ENCODE measurements around the gene NANS.

Gene NANS

GRCh38 chr9:98043915-98044314 lies 12.6 kb upstream of the NANS start:
- ChIA-PET CTCF (interaction anchor here (1.0 to 2.1 kb wide), 2 partner anchors 9 to 122 kb away, joined by 3 to 8 read pairs; no protein-coding TSS in a partner anchor), POLR2A (no interaction called here)
- no peak for DNase-seq (ENCODE audit: extremely low spot score)
- TF ChIP-seq CTBP1 (IDR thresholded peaks at IDR 0.05; ENCODE audit: borderline replicate concordance) = no peak
- no peak for TF ChIP-seq ARNT (IDR thresholded peaks at IDR 0.05)
- TF ChIP-seq FOXM1 (IDR thresholded peaks at IDR 0.05; ENCODE audit: borderline replicate concordance) = no peak
- TF ChIP-seq ELF4 (IDR thresholded peaks at IDR 0.05) = no peak
- TF ChIP-seq FOXK2 (IDR thresholded peaks at IDR 0.05) = no peak
- TF ChIP-seq ZNF384 (IDR thresholded peaks at IDR 0.05) = no peak
- no peak for TF ChIP-seq FOXA1 (IDR thresholded peaks at IDR 0.05)
- no peak for TF ChIP-seq PKNOX1 (IDR thresholded peaks at IDR 0.05)

- ChIA-PET CTCF (interaction anchor here (2.1 kb wide), 1 partner anchor 11 kb away, joined by 8 read pairs; no protein-coding TSS in a partner anchor), POLR2A (interaction anchor here (0.9 kb wide), 1 partner anchor 124 kb away, joined by 3 read pairs; the partner anchor contains the start of gene TRMO)
- DNase-seq (ENCODE audit: extremely low spot score) = no peak
Observed at GRCh38 chr9:98045234-98046179, 11.0 kb upstream of the NANS start.

GRCh38 chr9:98046180-98046543 lies 10.4 kb upstream of the NANS start:
- POLR2A ChIA-PET = interaction anchor here (0.9 to 3.0 kb wide), 2 partner anchors 10 to 124 kb away, joined by 3 to 11 read pairs; partner anchors contain the start of genes NANS and TRMO
- no peak for DNase-seq (ENCODE audit: extremely low spot score)
- TF ChIP-seq SUZ12 (IDR thresholded peaks at IDR 0.05) = no peak
- no peak for TF ChIP-seq HDGF (IDR thresholded peaks at IDR 0.05; ENCODE audit: borderline replicate concordance)
- no peak for TF ChIP-seq NFRKB (IDR thresholded peaks at IDR 0.05)
- TF ChIP-seq FOXA1 (IDR thresholded peaks at IDR 0.05) = no peak
- no peak for TF ChIP-seq ELF4 (IDR thresholded peaks at IDR 0.05)
- TF ChIP-seq TARDBP (IDR thresholded peaks at IDR 0.05) = no peak
- TF ChIP-seq L3MBTL2 (conservative IDR thresholded peaks at IDR 0.05) = no peak
- TF ChIP-seq ARNT (IDR thresholded peaks at IDR 0.05) = no peak
- TF ChIP-seq BHLHE40 (IDR thresholded peaks at IDR 0.05; ENCODE audit: borderline replicate concordance) = no peak
- no peak for TF ChIP-seq CTBP1 (IDR thresholded peaks at IDR 0.05; ENCODE audit: borderline replicate concordance)
- no peak for TF ChIP-seq FOXK2 (IDR thresholded peaks at IDR 0.05)
- CTCF ChIA-PET = interaction anchor here (2.1 kb wide), 1 partner anchor 11 kb away, joined by 8 read pairs; no protein-coding TSS in a partner anchor

More at GRCh38 chr9:98045234-98046179, 11.0 kb upstream of the NANS start:
- TF ChIP-seq SUZ12 (IDR thresholded peaks at IDR 0.05) (no peak), FOXA1 (IDR thresholded peaks at IDR 0.05) (no peak), L3MBTL2 (conservative IDR thresholded peaks at IDR 0.05) (no peak), FOXM1 (IDR thresholded peaks at IDR 0.05; ENCODE audit: borderline replicate concordance) (no peak), HDGF (IDR thresholded peaks at IDR 0.05; ENCODE audit: borderline replicate concordance) (no peak), NFRKB (IDR thresholded peaks at IDR 0.05) (no peak), ELF4 (IDR thresholded peaks at IDR 0.05) (no peak)

GRCh38 chr9:98047002-98047401 lies 9.5 kb upstream of the NANS start:
- ChIA-PET CTCF (interaction anchor here (1.3 kb wide), 1 partner anchor 12 kb away, joined by 5 read pairs; no protein-coding TSS in a partner anchor), POLR2A (interaction anchor here (0.6 to 3.0 kb wide), 2 partner anchors 10 to 12 kb away, joined by 4 to 11 read pairs; partner anchors contain the start of gene NANS)
- TF ChIP-seq PKNOX1 (IDR thresholded peaks at IDR 0.05) (no peak), CTBP1 (IDR thresholded peaks at IDR 0.05; ENCODE audit: borderline replicate concordance) (no peak), TARDBP (IDR thresholded peaks at IDR 0.05) (no peak), FOXK2 (IDR thresholded peaks at IDR 0.05) (no peak), SP1 (IDR thresholded peaks at IDR 0.05) (no peak), ARNT (IDR thresholded peaks at IDR 0.05) (no peak), ELF4 (IDR thresholded peaks at IDR 0.05) (no peak), HDGF (IDR thresholded peaks at IDR 0.05; ENCODE audit: borderline replicate concordance) (no peak), SUZ12 (IDR thresholded peaks at IDR 0.05) (no peak), L3MBTL2 (conservative IDR thresholded peaks at IDR 0.05) (no peak), ZNF384 (IDR thresholded peaks at IDR 0.05) (no peak), LEF1 (IDR thresholded peaks at IDR 0.05; ENCODE audit: borderline replicate concordance) (no peak), FOXA1 (IDR thresholded peaks at IDR 0.05) (no peak)
- DNase-seq (ENCODE audit: extremely low spot score) = no peak

DNA sequence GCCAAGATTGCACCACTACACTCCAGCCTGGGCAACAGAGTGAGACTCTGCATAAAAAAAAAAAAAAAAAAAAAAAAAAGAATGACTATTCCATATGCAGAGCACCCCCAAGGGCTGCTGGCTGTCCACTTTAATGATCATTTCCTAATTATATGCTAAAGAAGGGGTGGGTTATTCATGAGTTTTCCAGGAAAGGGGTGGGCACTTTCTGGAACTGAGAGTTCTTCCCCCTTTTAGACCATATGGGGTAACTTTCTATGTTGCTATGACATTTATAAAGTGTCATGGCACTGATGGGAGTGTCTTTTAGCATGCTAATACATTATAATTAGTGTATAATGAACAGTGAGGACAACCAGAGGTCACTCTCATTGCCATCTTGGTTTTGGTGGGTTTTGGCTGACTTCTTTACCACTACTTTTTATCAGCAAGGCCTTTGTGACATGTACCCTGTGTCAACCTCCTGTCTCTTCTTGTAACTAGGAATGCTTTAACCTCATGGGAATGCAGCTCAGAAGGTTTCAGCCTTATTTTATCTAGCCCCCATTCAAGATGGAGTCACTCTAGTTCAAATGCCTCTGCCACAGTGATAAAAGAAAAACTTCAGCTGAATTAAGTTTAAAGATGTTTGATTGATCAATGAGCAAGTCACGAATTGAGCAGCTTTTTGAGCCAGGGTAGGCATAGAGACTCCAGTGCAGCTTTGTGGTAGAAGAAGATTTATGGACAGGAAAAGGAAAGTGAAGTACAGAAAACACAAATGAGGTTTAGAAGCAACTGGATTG lies 7.1 kb upstream of the NANS start:
- ChIA-PET POLR2A (interaction anchor here (3.0 kb wide), 1 partner anchor 7 kb away, joined by 11 read pairs; the partner anchor contains the start of gene NANS), CTCF (no interaction called here)
- TF ChIP-seq LEF1 (IDR thresholded peaks at IDR 0.05; ENCODE audit: borderline replicate concordance) (no peak), FOXK2 (IDR thresholded peaks at IDR 0.05) (no peak), ZNF384 (IDR thresholded peaks at IDR 0.05) (no peak), FOXA1 (IDR thresholded peaks at IDR 0.05) (no peak), HDGF (IDR thresholded peaks at IDR 0.05; ENCODE audit: borderline replicate concordance) (no peak), TARDBP (IDR thresholded peaks at IDR 0.05) (no peak), SP1 (IDR thresholded peaks at IDR 0.05) (no peak), ELF4 (IDR thresholded peaks at IDR 0.05) (no peak), PKNOX1 (IDR thresholded peaks at IDR 0.05) (no peak), L3MBTL2 (conservative IDR thresholded peaks at IDR 0.05) (no peak), FOXM1 (IDR thresholded peaks at IDR 0.05; ENCODE audit: borderline replicate concordance) (no peak), SUZ12 (IDR thresholded peaks at IDR 0.05) (no peak), BHLHE40 (IDR thresholded peaks at IDR 0.05; ENCODE audit: borderline replicate concordance) (no peak), CTBP1 (IDR thresholded peaks at IDR 0.05; ENCODE audit: borderline replicate concordance) (no peak), ARNT (IDR thresholded peaks at IDR 0.05) (no peak), NFRKB (IDR thresholded peaks at IDR 0.05) (no peak)
- no peak for DNase-seq (ENCODE audit: extremely low spot score)

Measured in HEK293T (cell line).